Chondrocyte (in vitro differentiated cells): ENCODE results near the gene WDR62. TPM values are rescaled to one million over a fixed set of nuclear protein-coding genes. Genes with fewer than 3 reads are reported as not detected.

Experiments
- DNase-seq: peaks from one replicate; pipeline ENCODE4 v3.0.0; 2021; ENCODE audit warnings: mixed read lengths, low spot score
- H3K27ac Mint-ChIP-seq: one replicate; pipeline ENCODE4 v1.8.0; 2021; ENCODE audit warnings: mild to moderate bottlenecking, moderate library complexity, mixed read lengths; ENCODE audit not compliant: unreplicated experiment
- H3K27me3 Mint-ChIP-seq: 2 replicates; pipeline ENCODE4 v1.8.0; 2021; ENCODE audit warnings: low read depth, mixed read lengths
- H3K36me3 Mint-ChIP-seq: 2 replicates; pipeline ENCODE4 v1.8.0; 2021; ENCODE audit warnings: low read depth, mixed read lengths
- H3K4me1 Mint-ChIP-seq: 2 replicates; pipeline ENCODE4 v1.8.0; 2021; ENCODE audit warnings: low read depth, mild to moderate bottlenecking, mixed read lengths
- H3K4me3 Mint-ChIP-seq: one replicate; pipeline ENCODE4 v1.8.0; 2021; ENCODE audit warnings: mild to moderate bottlenecking, moderate library complexity, mixed read lengths; ENCODE audit not compliant: unreplicated experiment
- H3K9me3 Mint-ChIP-seq: 2 replicates; pipeline ENCODE4 v1.8.0; 2021; ENCODE audit warnings: low read depth, mixed read lengths
- total RNA-seq: library from RNA; stranded (reverse); gene quantifications from 3 replicates; pipeline ENCODE4 v1.2.1, GENCODE V29; 2021
- TF ChIP-seq, protein P1 (sequence below): fragments of 200-600 bp; sonication (generic); IDR thresholded peaks from 2 replicates; pipeline ENCODE4 v1.5.0; 2021; ENCODE audit warnings: antibody characterized with exemption, mild to moderate bottlenecking, moderate library complexity

WDR62 gene
- total RNA-seq, 1 donor from 2014 or later = 3.0 TPM

DNA sequence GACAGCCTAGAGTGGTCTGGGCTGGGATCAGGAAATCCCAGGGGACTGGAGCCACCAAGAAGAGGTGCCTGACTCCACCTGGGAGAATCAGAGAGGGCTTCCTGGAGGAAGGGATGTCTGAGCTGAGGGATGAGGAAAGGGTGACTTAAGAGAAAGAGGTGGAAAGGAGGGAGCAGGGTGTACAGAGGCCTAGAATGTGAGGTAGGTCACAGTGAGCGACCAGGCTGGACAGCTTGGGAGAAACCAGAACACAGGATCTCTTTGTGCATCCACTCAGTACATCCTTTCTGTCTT lies 61.6 kb downstream of the WDR62 start:
- Mint-ChIP-seq H3K27ac (peak overlapping the region; percentile 94), H3K27me3 (no peaks in the 10 kb centered on the region), H3K36me3 (peaks cover 20% of the 10 kb centered on the region), H3K9me3 (no peaks in the 10 kb centered on the region), H3K4me1 (peaks cover 39% of the 10 kb centered on the region), H3K4me3 (peak overlapping the region; percentile 97)
- DNase-seq = no peak
- TF ChIP-seq, protein P1, sequence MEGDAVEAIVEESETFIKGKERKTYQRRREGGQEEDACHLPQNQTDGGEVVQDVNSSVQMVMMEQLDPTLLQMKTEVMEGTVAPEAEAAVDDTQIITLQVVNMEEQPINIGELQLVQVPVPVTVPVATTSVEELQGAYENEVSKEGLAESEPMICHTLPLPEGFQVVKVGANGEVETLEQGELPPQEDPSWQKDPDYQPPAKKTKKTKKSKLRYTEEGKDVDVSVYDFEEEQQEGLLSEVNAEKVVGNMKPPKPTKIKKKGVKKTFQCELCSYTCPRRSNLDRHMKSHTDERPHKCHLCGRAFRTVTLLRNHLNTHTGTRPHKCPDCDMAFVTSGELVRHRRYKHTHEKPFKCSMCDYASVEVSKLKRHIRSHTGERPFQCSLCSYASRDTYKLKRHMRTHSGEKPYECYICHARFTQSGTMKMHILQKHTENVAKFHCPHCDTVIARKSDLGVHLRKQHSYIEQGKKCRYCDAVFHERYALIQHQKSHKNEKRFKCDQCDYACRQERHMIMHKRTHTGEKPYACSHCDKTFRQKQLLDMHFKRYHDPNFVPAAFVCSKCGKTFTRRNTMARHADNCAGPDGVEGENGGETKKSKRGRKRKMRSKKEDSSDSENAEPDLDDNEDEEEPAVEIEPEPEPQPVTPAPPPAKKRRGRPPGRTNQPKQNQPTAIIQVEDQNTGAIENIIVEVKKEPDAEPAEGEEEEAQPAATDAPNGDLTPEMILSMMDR = no peak

GRCh38 chr19:36120092-36120983 lies 65.6 kb downstream of the WDR62 start:
- TF ChIP-seq, protein P1 = no peak
- Mint-ChIP-seq H3K4me1 (peaks cover 24% of the 10 kb centered on the region), H3K27ac (peak overlapping the region; percentile 6), H3K9me3 (no peaks in the 10 kb centered on the region), H3K36me3 (peaks cover 27% of the 10 kb centered on the region), H3K27me3 (no peaks in the 10 kb centered on the region), H3K4me3 (no peak overlapping the region)
- DNase-seq = no peak

DNA sequence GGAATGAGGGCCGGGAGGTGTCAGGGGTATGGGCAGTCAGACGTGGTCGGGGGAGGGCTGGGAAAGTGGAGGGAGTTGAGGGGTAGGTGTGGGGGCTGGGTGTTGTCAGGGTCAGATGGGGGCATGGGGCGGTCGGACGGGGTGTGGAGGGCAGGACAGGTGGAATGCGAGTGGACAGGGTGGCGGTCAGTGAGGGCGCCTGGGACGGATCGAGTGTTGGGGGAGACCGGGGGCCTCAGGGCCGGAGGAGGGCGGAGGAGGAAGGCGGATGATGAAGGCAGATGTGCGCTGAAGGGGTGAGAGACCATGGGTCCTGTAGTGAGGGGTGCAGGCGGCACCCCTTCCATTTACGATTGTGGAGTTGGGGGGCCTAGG lies 66.3 kb downstream of the WDR62 start:
- Mint-ChIP-seq H3K36me3 (peaks cover 33% of the 10 kb centered on the region), H3K4me3 (no peak overlapping the region), H3K4me1 (peaks cover 22% of the 10 kb centered on the region), H3K9me3 (no peaks in the 10 kb centered on the region), H3K27ac (no peak overlapping the region), H3K27me3 (no peaks in the 10 kb centered on the region)
- DNase-seq = no peak
- TF ChIP-seq, protein P1 = no peak

GRCh38 chr19:36121486-36122124 lies 66.9 kb downstream of the WDR62 start:
- peaks cover 17% of the 10 kb centered on the region for H3K4me1 Mint-ChIP-seq
- no peak for DNase-seq
- H3K27me3 Mint-ChIP-seq = no peaks in the 10 kb centered on the region
- peaks cover 30% of the 10 kb centered on the region for H3K36me3 Mint-ChIP-seq
- H3K9me3 Mint-ChIP-seq = no peaks in the 10 kb centered on the region
- no peak overlapping the region for H3K4me3 Mint-ChIP-seq
- peak overlapping the region; percentile 8 for H3K27ac Mint-ChIP-seq
- TF ChIP-seq, protein P1 = no peak

GRCh38 chr19:36125557-36125956 lies 70.9 kb downstream of the WDR62 start:
- TF ChIP-seq, protein P1 = no peak
- Mint-ChIP-seq H3K4me1 (peaks cover 11% of the 10 kb centered on the region), H3K27ac (peak overlapping the region; percentile 57), H3K36me3 (peaks cover 18% of the 10 kb centered on the region), H3K9me3 (no peaks in the 10 kb centered on the region), H3K4me3 (no peak overlapping the region), H3K27me3 (no peaks in the 10 kb centered on the region)
- no peak for DNase-seq
